ENCODE data around the gene KAT7.

The KAT7 gene

GRCh38 chr17:49873466-49873865 lies 85.0 kb downstream of the KAT7 start:
- H3K27ac ChIP-seq = no peak overlapping the region
- POLR2A ChIA-PET (ENCODE audit: low non-redundant PET) = no interaction called here
- CTCF ChIA-PET = interaction anchor here (1.7 kb wide), 1 partner anchor 124 kb away, joined by 7 read pairs; no protein-coding TSS in a partner anchor
- DNase-seq (ENCODE audit: low spot score) = no peak
- TF ChIP-seq CTCF (conservative IDR thresholded peaks at IDR 0.05; ENCODE audit: low read depth) = no peak

- ChIA-PET POLR2A (ENCODE audit: low non-redundant PET) (no interaction called here), CTCF (interaction anchor here (1.7 kb wide), 1 partner anchor 124 kb away, joined by 7 read pairs; no protein-coding TSS in a partner anchor)
- no peak overlapping the region for H3K27ac ChIP-seq
- TF ChIP-seq CTCF (conservative IDR thresholded peaks at IDR 0.05; ENCODE audit: low read depth) = no peak
- no peak for DNase-seq (ENCODE audit: low spot score)
Observed at GRCh38 chr17:49873926-49874325, 85.4 kb downstream of the KAT7 start.

- TF ChIP-seq CTCF (conservative IDR thresholded peaks at IDR 0.05; ENCODE audit: low read depth) = no peak
- POLR2A ChIA-PET (ENCODE audit: low non-redundant PET) = no interaction called here
- CTCF ChIA-PET = interaction anchor here (1.1 to 1.7 kb wide), 2 partner anchors 121 to 123 kb away, joined by 7 read pairs; no protein-coding TSS in a partner anchor
- H3K27ac ChIP-seq = no peak overlapping the region
- no peak for DNase-seq (ENCODE audit: low spot score)
Observed at GRCh38 chr17:49874911-49875310, 86.4 kb downstream of the KAT7 start.

GRCh38 chr17:49875685-49876084 lies 87.2 kb downstream of the KAT7 start:
- ChIA-PET POLR2A (ENCODE audit: low non-redundant PET) (no interaction called here), CTCF (interaction anchor here (2.1 kb wide), 1 partner anchor 122 kb away, joined by 13 read pairs; no protein-coding TSS in a partner anchor)
- no peak overlapping the region for H3K27ac ChIP-seq
- TF ChIP-seq CTCF (conservative IDR thresholded peaks at IDR 0.05; ENCODE audit: low read depth) = no peak
- no peak for DNase-seq (ENCODE audit: low spot score)

- no peak for DNase-seq (ENCODE audit: low spot score)
- no peak for TF ChIP-seq CTCF (conservative IDR thresholded peaks at IDR 0.05; ENCODE audit: low read depth)
- POLR2A ChIA-PET (ENCODE audit: low non-redundant PET) = no interaction called here
- CTCF ChIA-PET = interaction anchor here (1.0 to 2.7 kb wide), 3 partner anchors 18 to 117 kb away, joined by 4 to 62 read pairs (median 6); partner anchors contain the start of gene DLX3
- H3K27ac ChIP-seq = no peak overlapping the region
Observed at GRCh38 chr17:49878931-49879904, 90.7 kb downstream of the KAT7 start.

- ChIA-PET CTCF (interaction anchor here (0.5 to 2.7 kb wide), 22 partner anchors 10 to 441 kb away, joined by 3 to 62 read pairs (median 4); partner anchors contain the start of genes DLX3 and KAT7), POLR2A (ENCODE audit: low non-redundant PET) (no interaction called here)
- no peak overlapping the region for H3K27ac ChIP-seq
- DNase-seq (ENCODE audit: low spot score) = peak; percentile 91
- TF ChIP-seq CTCF (conservative IDR thresholded peaks at IDR 0.05; ENCODE audit: low read depth) = peak; percentile 99
Observed at GRCh38 chr17:49880291-49881053, 92.0 kb downstream of the KAT7 start.

All from RWPE1 (cell line).